Measurements from ENCODE around the gene JOSD2. TPM values are rescaled to one million over a fixed set of nuclear protein-coding genes. Genes with fewer than 3 reads are reported as not detected.
A peak's percentile ranks its signal among the peaks of the same experiment; 100 is the strongest.

JOSD2 gene, protein sequence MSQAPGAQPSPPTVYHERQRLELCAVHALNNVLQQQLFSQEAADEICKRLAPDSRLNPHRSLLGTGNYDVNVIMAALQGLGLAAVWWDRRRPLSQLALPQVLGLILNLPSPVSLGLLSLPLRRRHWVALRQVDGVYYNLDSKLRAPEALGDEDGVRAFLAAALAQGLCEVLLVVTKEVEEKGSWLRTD
- 15.9 TPM for total RNA-seq
- polyA plus RNA-seq: 51.2 TPM
- long read RNA-seq, donor 1, partial matches to known transcripts: 0 of 1 reads
- long read RNA-seq, donor 1, other reads (novel, unspliced or antisense): 0 of 1 reads
- long read RNA-seq, donor 2, transcript JOSD2-204 (5 exons, 996 nt): major isoform, 9 of 22 reads
- long read RNA-seq, donor 2, partial matches to known transcripts: 7 of 22 reads
- long read RNA-seq, donor 2, other reads (novel, unspliced or antisense): 0 of 22 reads
- long read RNA-seq, donor 3, transcript JOSD2-204 (5 exons, 996 nt): major isoform, 11 of 21 reads
- long read RNA-seq, donor 3, partial matches to known transcripts: 0 of 21 reads
- long read RNA-seq, donor 3, other reads (novel, unspliced or antisense): 0 of 21 reads
- long read RNA-seq, donor 4, partial matches to known transcripts: 0 of 8 reads
- long read RNA-seq, donor 4, other reads (novel, unspliced or antisense): 0 of 8 reads
- long read RNA-seq, donor 5, transcript JOSD2-204 (5 exons, 996 nt): major isoform, 9 of 16 reads
- long read RNA-seq, donor 5, partial matches to known transcripts: 0 of 16 reads
- long read RNA-seq, donor 5, other reads (novel, unspliced or antisense): 0 of 16 reads
- long read RNA-seq, donor 6, transcript JOSD2-204 (5 exons, 996 nt): major isoform, 6 of 7 reads
- long read RNA-seq, donor 6, partial matches to known transcripts: 0 of 7 reads
- long read RNA-seq, donor 6, other reads (novel, unspliced or antisense): 0 of 7 reads
- long read RNA-seq, donor 7, partial matches to known transcripts: 0 of 5 reads
- long read RNA-seq, donor 7, other reads (novel, unspliced or antisense): 0 of 5 reads
- long read RNA-seq, donor 8, partial matches to known transcripts: 0 of 5 reads
- long read RNA-seq, donor 8, other reads (novel, unspliced or antisense): 0 of 5 reads
- long read RNA-seq, donor 9, partial matches to known transcripts: 0 of 7 reads
- long read RNA-seq, donor 9, other reads (novel, unspliced or antisense): 0 of 7 reads
- long read RNA-seq, donor 10, transcript JOSD2-204 (5 exons, 996 nt): major isoform, 5 of 7 reads
- long read RNA-seq, donor 10, partial matches to known transcripts: 0 of 7 reads
- long read RNA-seq, donor 10, other reads (novel, unspliced or antisense): 0 of 7 reads

DNA sequence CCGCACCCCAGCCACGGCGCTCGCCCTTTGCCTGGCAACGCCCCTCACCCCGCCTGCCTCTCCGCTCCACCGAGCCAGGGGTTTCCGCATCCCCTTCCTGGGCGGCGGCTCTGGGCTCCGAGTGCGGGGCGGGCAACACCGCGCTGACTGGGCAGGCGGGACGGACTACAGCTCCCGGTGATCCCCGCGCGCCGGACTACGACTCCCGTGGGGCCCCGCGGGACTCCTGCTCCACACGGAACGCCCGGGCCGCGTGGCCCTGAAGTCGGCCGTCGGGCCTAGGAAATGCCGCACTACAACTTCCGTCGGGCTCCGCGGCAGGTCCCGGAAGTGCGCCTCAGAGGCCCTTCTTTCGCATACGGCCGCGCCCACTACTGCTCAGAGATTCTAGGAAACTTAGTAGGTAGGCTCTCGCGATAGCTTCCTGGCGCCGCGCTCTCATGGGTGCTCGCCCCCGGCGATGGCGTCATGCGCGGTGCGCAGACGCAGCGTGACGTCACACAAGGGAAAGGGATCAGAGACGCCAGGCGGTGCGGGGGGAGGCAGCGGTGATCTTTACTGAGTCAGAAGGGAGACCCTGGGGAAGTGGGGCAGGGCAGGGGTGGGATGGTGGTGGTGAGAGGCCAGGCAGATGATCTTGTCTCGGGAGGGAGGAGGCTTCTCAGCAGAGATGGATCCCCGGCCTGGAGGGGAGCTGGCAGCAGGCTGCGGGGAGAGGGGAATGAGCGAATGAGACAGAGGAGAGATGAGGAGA lies at the start of gene JOSD2:
JOSD2 (minus strand) TSS at position 123 of the 754 bp plus-strand sequence. CDS start 760 bp downstream, outside the sequence.
- WGBS: 2% methylated on average over 69 of the region's 69 CpGs
- H3K4me1 ChIP-seq (ENCODE audit: control insufficient read depth in 2 of 2, insufficient read depth in 2 of 2, low read length in 2 of 2): peaks cover 9 to 13% of the 10 kb centered on the region in 2 donors
- peaks cover 0 to 18% of the 10 kb centered on the region in 2 donors for H3K27me3 ChIP-seq (ENCODE audit: control insufficient read depth in 2 of 2, insufficient read depth in 1 of 2, low read length in 1 of 2)
- H3K4me3 ChIP-seq (ENCODE audit: low read length in 2 of 2): peak within 1 kb of the TSS; percentile 59 to 72
- H3K9me3 ChIP-seq (ENCODE audit: control insufficient read depth in 2 of 2, insufficient read depth in 1 of 2, low read length in 1 of 2): no peaks in the 10 kb centered on the region
- peak within 1 kb of the TSS; percentile 67 to 84 for H3K27ac ChIP-seq (ENCODE audit: low read depth in 1 of 2, low read length in 1 of 2)
- peak; percentile 86 to 98 (median 95) for DNase-seq (ENCODE audit: low read depth in 6 of 9, low spot score in 9 of 9)
- H3K36me3 ChIP-seq (ENCODE audit: control insufficient read depth in 2 of 2, insufficient read depth in 2 of 2, low read length in 1 of 2): peaks cover 0 to 4% of the 10 kb centered on the region in 2 donors

DNA sequence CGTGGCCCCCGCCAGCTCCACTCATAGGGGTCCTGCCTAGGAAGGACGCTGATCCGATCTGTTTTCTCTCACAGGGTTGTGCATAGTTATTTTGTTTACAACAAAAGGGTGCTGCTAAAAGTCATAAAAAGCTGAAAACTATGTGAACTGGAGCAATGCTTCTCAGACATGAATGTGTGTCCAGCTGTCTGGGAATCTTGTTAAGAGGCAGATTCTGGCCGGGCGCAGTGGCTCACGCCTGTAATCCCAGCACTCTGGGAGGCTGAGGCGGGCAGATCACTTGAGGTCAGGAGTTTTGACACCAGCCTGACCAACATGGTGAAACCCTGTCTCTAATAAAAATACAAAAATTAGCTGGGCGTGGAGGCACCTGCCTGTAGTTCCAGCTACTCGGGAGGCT lies 48.6 kb upstream of the JOSD2 start:
- H3K27ac ChIP-seq (ENCODE audit: low read depth in 1 of 2, low read length in 1 of 2): no peak overlapping the region
- H3K4me3 ChIP-seq (ENCODE audit: low read length in 2 of 2): no peak overlapping the region
- 82% methylated on average over 10 of the region's 10 CpGs for WGBS
- H3K27me3 ChIP-seq (ENCODE audit: control insufficient read depth in 2 of 2, insufficient read depth in 1 of 2, low read length in 1 of 2): peaks cover 24 to 64% of the 10 kb centered on the region in 2 donors
- H3K4me1 ChIP-seq (ENCODE audit: control insufficient read depth in 2 of 2, insufficient read depth in 2 of 2, low read length in 2 of 2): peaks cover 3 to 4% of the 10 kb centered on the region in 2 donors
- no peak for DNase-seq (ENCODE audit: low read depth in 6 of 9, low spot score in 9 of 9)
- H3K36me3 ChIP-seq (ENCODE audit: control insufficient read depth in 2 of 2, insufficient read depth in 2 of 2, low read length in 1 of 2): no peaks in the 10 kb centered on the region
- H3K9me3 ChIP-seq (ENCODE audit: control insufficient read depth in 2 of 2, insufficient read depth in 1 of 2, low read length in 1 of 2): no peaks in the 10 kb centered on the region

DNA sequence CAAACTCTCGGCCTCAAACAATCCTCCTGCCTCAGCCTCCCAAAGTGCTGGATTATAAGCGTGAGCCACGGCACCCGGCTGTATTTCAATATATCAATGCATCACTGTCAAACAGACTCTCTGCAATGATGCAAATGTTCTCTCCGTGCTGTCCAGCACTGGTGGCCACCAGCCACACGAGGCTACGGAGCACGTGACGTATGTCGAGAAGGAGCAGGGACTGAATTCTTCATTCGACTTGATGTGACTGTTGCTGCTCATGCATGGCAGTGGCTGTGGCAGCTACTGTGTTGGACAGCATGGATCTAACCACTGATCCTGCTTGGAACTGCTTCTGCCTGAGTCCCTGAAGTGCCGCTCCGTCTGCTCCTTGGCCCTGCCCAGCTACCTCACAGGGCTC lies 47.5 kb upstream of the JOSD2 start:
- Histone ChIP-seq H3K9me3 (ENCODE audit: control insufficient read depth in 2 of 2, insufficient read depth in 1 of 2, low read length in 1 of 2) (no peaks in the 10 kb centered on the region), H3K27me3 (ENCODE audit: control insufficient read depth in 2 of 2, insufficient read depth in 1 of 2, low read length in 1 of 2) (peaks cover 24 to 59% of the 10 kb centered on the region in 2 donors), H3K36me3 (ENCODE audit: control insufficient read depth in 2 of 2, insufficient read depth in 2 of 2, low read length in 1 of 2) (no peaks in the 10 kb centered on the region), H3K4me3 (ENCODE audit: low read length in 2 of 2) (no peak overlapping the region), H3K27ac (ENCODE audit: low read depth in 1 of 2, low read length in 1 of 2) (no peak overlapping the region), H3K4me1 (ENCODE audit: control insufficient read depth in 2 of 2, insufficient read depth in 2 of 2, low read length in 2 of 2) (peaks cover 3 to 4% of the 10 kb centered on the region in 2 donors)
- DNase-seq (ENCODE audit: low read depth in 6 of 9, low spot score in 9 of 9): no peak
- WGBS: 92% methylated on average over 13 of the region's 13 CpGs

DNA sequence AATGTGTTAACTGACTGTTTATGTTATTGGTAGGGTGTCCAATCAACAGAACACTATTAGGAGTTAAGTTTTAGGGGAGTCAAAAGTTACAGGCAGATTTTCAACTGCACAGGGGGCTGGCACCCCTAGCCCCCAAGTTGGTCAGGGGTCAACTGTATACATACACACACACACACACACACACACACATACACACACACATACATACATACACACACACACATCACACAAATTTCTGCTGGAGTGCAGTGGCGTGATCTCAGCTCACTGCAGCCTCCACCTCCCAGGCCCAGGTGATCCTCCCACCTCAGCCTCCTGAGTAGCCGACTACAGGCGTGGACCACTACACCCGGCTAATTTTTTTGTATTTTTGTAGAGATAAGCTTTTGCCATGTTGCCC lies 47.0 kb upstream of the JOSD2 start:
- DNase-seq (ENCODE audit: low read depth in 6 of 9, low spot score in 9 of 9): no peak
- 93% methylated on average over 4 of the region's 4 CpGs for WGBS

DNA sequence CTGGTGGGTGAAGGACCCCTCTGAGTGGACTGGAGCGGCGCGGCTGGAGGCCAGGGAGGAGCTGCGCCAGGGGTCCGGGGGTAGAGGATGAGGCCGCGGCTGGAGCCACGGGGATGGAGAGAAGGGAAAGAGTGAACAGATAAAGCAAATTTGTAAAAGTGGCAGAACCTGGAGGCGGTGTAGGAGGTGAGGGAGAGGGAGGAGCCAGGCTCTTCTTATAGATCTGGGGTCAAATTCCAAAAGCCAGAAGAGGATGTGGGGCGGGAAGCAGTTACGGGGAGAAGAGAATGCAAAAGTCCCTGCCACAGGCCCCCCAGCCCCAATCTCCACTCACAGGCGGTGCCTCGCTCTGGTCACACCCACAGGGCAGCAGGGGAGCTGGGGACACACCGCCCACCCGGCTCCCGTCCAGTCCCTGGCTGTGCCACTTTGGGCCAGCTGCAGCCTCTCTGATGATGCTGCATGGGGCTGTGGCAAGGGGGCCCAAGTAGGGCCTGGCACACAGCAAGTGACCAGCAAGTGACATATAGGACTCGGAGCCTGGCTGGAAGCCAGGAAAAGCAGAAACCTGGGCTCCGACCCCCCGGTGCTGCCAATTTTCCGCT lies 46.1 kb upstream of the JOSD2 start:
- 25% methylated on average over 20 of the region's 20 CpGs for WGBS
- Histone ChIP-seq H3K27ac (ENCODE audit: low read depth in 1 of 2, low read length in 1 of 2) (no peak overlapping the region), H3K4me3 (ENCODE audit: low read length in 2 of 2) (no peak overlapping the region), H3K36me3 (ENCODE audit: control insufficient read depth in 2 of 2, insufficient read depth in 2 of 2, low read length in 1 of 2) (no peaks in the 10 kb centered on the region), H3K4me1 (ENCODE audit: control insufficient read depth in 2 of 2, insufficient read depth in 2 of 2, low read length in 2 of 2) (peaks cover 3 to 4% of the 10 kb centered on the region in 2 donors), H3K27me3 (ENCODE audit: control insufficient read depth in 2 of 2, insufficient read depth in 1 of 2, low read length in 1 of 2) (peaks cover 22 to 61% of the 10 kb centered on the region in 2 donors), H3K9me3 (ENCODE audit: control insufficient read depth in 2 of 2, insufficient read depth in 1 of 2, low read length in 1 of 2) (no peaks in the 10 kb centered on the region)
- DNase-seq (ENCODE audit: low read depth in 6 of 9, low spot score in 9 of 9): no peak

More for the DNA sequence above, 47.0 kb upstream of the JOSD2 start:
- H3K4me3 ChIP-seq (ENCODE audit: low read length in 2 of 2): no peak overlapping the region
- no peaks in the 10 kb centered on the region for H3K9me3 ChIP-seq (ENCODE audit: control insufficient read depth in 2 of 2, insufficient read depth in 1 of 2, low read length in 1 of 2)
- H3K4me1 ChIP-seq (ENCODE audit: control insufficient read depth in 2 of 2, insufficient read depth in 2 of 2, low read length in 2 of 2): peaks cover 3 to 4% of the 10 kb centered on the region in 2 donors
- no peaks in the 10 kb centered on the region for H3K36me3 ChIP-seq (ENCODE audit: control insufficient read depth in 2 of 2, insufficient read depth in 2 of 2, low read length in 1 of 2)
- no peak overlapping the region for H3K27ac ChIP-seq (ENCODE audit: low read depth in 1 of 2, low read length in 1 of 2)
- H3K27me3 ChIP-seq (ENCODE audit: control insufficient read depth in 2 of 2, insufficient read depth in 1 of 2, low read length in 1 of 2): peaks cover 19 to 59% of the 10 kb centered on the region in 2 donors

DNA sequence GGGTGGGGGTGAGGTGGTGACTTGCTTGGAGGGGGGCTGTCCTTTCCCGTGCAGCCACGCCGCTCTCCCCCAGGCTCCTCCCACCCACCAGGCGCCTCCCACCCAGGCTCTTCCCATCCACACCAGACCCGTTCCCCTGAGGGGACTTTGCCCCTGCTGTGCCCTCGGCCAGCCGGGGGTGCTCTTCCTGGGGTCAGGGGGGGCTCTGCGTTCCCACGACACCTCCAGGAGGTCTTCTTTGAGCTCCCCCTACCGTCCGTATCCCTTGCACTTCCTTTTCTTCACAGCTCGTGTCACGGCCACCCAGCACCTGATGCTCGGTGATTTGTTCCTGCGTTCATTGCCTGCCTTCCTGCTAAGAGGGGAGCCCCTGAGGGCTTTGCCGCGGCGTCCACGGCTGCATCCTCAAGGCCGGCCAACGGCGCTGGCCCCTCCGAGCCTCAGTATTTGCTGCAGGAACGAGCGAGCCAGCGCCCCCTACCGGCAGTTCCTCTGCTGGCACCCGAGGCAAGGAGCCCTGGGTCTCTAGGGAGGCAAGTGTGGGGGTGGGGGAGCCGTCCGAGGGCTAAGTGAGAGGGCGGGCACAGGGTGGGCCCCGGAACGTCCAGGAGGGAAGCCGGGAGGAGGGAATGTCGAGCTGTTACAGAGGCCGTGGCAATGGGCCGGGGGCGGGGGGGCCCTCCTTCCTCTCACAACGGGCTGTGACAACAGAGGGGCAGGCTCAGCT lies 45.5 kb upstream of the JOSD2 start:
- Histone ChIP-seq H3K4me3 (ENCODE audit: low read length in 2 of 2) (peak overlapping the region in 1 of 2 donors; percentile 1), H3K4me1 (ENCODE audit: control insufficient read depth in 2 of 2, insufficient read depth in 2 of 2, low read length in 2 of 2) (peaks cover 3 to 4% of the 10 kb centered on the region in 2 donors), H3K27me3 (ENCODE audit: control insufficient read depth in 2 of 2, insufficient read depth in 1 of 2, low read length in 1 of 2) (peaks cover 26 to 67% of the 10 kb centered on the region in 2 donors), H3K36me3 (ENCODE audit: control insufficient read depth in 2 of 2, insufficient read depth in 2 of 2, low read length in 1 of 2) (no peaks in the 10 kb centered on the region), H3K9me3 (ENCODE audit: control insufficient read depth in 2 of 2, insufficient read depth in 1 of 2, low read length in 1 of 2) (no peaks in the 10 kb centered on the region), H3K27ac (ENCODE audit: low read depth in 1 of 2, low read length in 1 of 2) (no peak overlapping the region)
- DNase-seq (ENCODE audit: low read depth in 6 of 9, low spot score in 9 of 9): peak in 8 of 9 donors; percentile 3 to 53 (median 24)
- 1% methylated on average over 39 of the region's 39 CpGs for WGBS

DNA sequence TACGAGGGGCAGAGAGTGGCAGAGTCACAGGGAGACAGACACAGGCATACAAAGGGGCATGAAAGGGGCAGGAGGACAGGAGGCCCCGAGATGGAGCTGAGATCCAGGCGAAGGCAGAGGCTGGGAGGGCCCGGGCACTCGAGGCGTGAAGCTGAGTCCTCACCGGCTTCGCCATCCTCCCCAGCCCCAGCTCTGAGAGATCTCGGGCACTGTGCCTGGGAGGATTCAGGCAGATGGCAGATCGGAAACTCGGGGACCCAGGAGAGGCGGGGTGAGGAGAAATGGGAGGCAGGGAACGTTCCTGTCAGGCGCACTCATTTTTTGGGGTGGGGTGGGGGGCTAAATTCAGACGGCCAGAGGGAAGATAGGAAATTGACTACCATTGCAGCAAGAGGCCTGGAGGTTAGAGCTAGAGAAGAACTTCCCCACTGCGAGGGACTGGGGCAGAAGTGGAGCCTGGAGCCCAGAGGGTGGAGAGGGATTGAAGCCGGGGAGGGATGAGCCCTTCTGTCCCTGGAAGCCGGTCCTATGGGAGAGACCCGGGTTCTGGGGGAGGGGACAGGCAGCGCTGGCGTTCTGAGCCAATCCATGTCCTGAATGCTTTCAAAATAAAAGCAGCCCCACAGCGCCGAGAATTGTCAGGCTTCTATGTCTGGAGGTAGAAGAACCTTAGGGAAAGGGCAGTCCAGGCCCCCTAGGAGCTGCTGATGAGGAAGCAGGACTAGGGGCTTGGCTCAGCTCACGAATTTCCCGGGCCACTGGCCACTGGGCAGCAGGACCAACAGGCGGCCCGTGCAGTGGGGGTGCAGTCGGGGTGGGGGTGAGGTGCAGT lies 44.7 kb upstream of the JOSD2 start:
- Histone ChIP-seq H3K27ac (ENCODE audit: low read depth in 1 of 2, low read length in 1 of 2) (no peak overlapping the region), H3K4me3 (ENCODE audit: low read length in 2 of 2) (no peak overlapping the region), H3K9me3 (ENCODE audit: control insufficient read depth in 2 of 2, insufficient read depth in 1 of 2, low read length in 1 of 2) (no peaks in the 10 kb centered on the region), H3K27me3 (ENCODE audit: control insufficient read depth in 2 of 2, insufficient read depth in 1 of 2, low read length in 1 of 2) (peaks cover 26 to 75% of the 10 kb centered on the region in 2 donors), H3K36me3 (ENCODE audit: control insufficient read depth in 2 of 2, insufficient read depth in 2 of 2, low read length in 1 of 2) (no peaks in the 10 kb centered on the region), H3K4me1 (ENCODE audit: control insufficient read depth in 2 of 2, insufficient read depth in 2 of 2, low read length in 2 of 2) (peaks cover 3 to 4% of the 10 kb centered on the region in 2 donors)
- 35% methylated on average over 28 of the region's 28 CpGs for WGBS
- no peak for DNase-seq (ENCODE audit: low read depth in 6 of 9, low spot score in 9 of 9)

Data from thymus (tissue), 14 donors.